Prostate gland (tissue), 2 donors: ENCODE measurements around the gene UBALD1.
A peak's percentile ranks its signal among the peaks of the same experiment; 100 is the strongest.

ENCODE experiments used
- POLR2A ChIP-seq: fragments of 450-650 bp; IDR thresholded peaks from one replicate; pipeline ENCODE4 v1.6.1; 2016; ENCODE audit warnings: antibody characterized with exemption, mild to moderate bottlenecking
- TF ChIP-seq, protein P1 (sequence below), 4 experiments: fragments of 200-600 bp in 2 of 4; fragments of 450-650 bp in 2 of 4; sonication (generic) in 2 of 4; IDR thresholded peaks; 1 replicate in 3 of 4; 2 replicates in 1 of 4; pipeline ENCODE4 v1.5.1; 2016 to 2019; ENCODE audit warnings: antibody characterized with exemption in 4 of 4, mild to moderate bottlenecking in 2 of 4, moderate library complexity in 2 of 4

DNA sequence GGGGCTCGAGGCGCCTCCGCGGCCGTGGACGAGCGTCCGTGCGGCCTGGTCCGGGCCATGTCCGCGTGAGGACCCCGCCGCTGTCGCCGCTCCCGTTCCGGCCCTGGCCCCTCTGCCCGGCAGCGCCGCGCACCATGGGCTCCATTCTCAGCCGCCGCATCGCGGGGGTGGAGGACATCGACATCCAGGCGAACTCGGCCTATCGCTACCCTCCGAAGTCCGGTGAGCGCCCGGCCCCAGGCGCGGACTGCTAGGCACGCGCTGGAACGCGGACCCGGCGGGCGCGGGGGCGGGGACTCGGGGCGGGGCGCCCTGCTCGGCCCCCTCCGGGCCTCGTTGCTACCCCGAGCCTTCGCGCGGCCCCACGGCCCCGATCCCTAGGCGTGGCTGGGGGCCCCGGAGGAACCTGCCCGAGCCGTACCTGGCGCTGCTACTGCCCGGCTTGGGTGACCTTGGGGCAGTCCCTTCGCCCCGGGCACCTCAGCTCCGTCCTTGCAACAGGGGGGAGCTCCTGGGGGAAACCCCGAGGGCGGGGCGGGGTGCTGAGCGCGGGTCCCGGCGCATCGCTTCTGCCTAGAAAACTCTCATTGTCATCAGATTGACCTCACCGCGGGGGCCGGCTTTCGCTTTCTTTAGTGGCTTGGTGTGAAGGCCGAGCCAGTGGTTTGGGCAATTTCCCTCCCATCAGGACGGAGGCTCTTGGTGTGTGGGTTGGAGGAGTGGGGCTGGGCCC lies 10.3 kb upstream of the UBALD1 start:
- TF ChIP-seq, protein P1, sequence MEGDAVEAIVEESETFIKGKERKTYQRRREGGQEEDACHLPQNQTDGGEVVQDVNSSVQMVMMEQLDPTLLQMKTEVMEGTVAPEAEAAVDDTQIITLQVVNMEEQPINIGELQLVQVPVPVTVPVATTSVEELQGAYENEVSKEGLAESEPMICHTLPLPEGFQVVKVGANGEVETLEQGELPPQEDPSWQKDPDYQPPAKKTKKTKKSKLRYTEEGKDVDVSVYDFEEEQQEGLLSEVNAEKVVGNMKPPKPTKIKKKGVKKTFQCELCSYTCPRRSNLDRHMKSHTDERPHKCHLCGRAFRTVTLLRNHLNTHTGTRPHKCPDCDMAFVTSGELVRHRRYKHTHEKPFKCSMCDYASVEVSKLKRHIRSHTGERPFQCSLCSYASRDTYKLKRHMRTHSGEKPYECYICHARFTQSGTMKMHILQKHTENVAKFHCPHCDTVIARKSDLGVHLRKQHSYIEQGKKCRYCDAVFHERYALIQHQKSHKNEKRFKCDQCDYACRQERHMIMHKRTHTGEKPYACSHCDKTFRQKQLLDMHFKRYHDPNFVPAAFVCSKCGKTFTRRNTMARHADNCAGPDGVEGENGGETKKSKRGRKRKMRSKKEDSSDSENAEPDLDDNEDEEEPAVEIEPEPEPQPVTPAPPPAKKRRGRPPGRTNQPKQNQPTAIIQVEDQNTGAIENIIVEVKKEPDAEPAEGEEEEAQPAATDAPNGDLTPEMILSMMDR (IDR thresholded peaks at IDR 0.05), result no peak
- TF ChIP-seq POLR2A, result peak; percentile 95
